GM12878 (cell line): ENCODE results near the gene APOH. TPM values are rescaled to one million over a fixed set of nuclear protein-coding genes. Genes with fewer than 3 reads are reported as not detected.

Source experiments
- ATAC-seq: fragments of 200-7000 bp; cut with Tn5 transposase; 3 replicates; pipeline ENCODE4 v1.9.1; 2020; ENCODE audit warnings: mild to moderate bottlenecking, moderate library complexity
- BruUV-seq: library from RNA; stranded (reverse); fragments of 400-500 nt; replicated peaks from 2 replicates; lab custom pipeline; 2021; lab: Mats Ljungman, UMichigan
- CTCF ChIA-PET: fragments of 300-600 bp; sonication (Branson Sonifier 250); formaldehyde crosslinking; extraction: SDS; loops from one replicate; lab custom pipeline; 2021; ENCODE audit warnings: inconsistent platforms; lab: Yijun Ruan, JAX
- POLR2A ChIA-PET: fragments of 350-600 bp; formaldehyde crosslinking; extraction: SDS; loops from one replicate; lab custom pipeline; 2021; ENCODE audit warnings: inconsistent platforms; lab: Charles Lee
- RAD21 ChIA-PET: fragments of 300-600 bp; sonication (Branson Sonifier 250); formaldehyde crosslinking; loops from one replicate; lab custom pipeline; 2023; ENCODE audit warnings: antibody characterized with exemption; ENCODE audit not compliant: unreplicated experiment; lab: Charles Lee
- SMC1A ChIA-PET: fragments of 300-600 bp; sonication (Branson Sonifier 250); formaldehyde crosslinking; loops from one replicate; lab custom pipeline; 2023; ENCODE audit not compliant: unreplicated experiment, uncharacterized antibody; lab: Charles Lee
- DNase-seq: peaks from one replicate; pipeline ENCODE4 v3.0.0-alpha.2; 2011; ENCODE audit warnings: low read depth, low spot score
- FAIRE-seq: peaks from 3 replicates; lab custom pipeline; 2011; peaks lifted over from hg19 to GRCh38; lab: Jason Lieb, UNC
- H2AFZ ChIP-seq: 2 replicates; pipeline ENCODE4 v1.6.0; 2011; ENCODE audit warnings: low read depth, low read length, control low read depth; ENCODE audit not compliant: control insufficient read depth
- H3K27ac ChIP-seq: 2 replicates; pipeline ENCODE4 v1.5.1; 2011; ENCODE audit warnings: control low read depth; ENCODE audit not compliant: control insufficient read depth, insufficient read depth
- H3K27me3 ChIP-seq, 2 experiments: replicated peaks in 1 of 2; 2 replicates each; pipeline versions ENCODE4 v1.6.0 to v1.6.1; 2011; ENCODE audit warnings: low read length in 1 of 2; ENCODE audit not compliant: control insufficient read depth in 2 of 2, insufficient read depth in 2 of 2
- H3K36me3 ChIP-seq, 2 experiments: 2 replicates each; pipeline ENCODE4 v1.5.1; 2011; ENCODE audit warnings: low read length in 1 of 2; ENCODE audit not compliant: control insufficient read depth in 2 of 2, insufficient read depth in 2 of 2
- H3K4me1 ChIP-seq: 2 replicates; pipeline ENCODE4 v1.6.1; 2011; ENCODE audit warnings: mild to moderate bottlenecking, low read length, moderate library complexity, mixed read lengths; ENCODE audit not compliant: control insufficient read depth, insufficient read depth
- H3K4me2 ChIP-seq: 2 replicates; pipeline ENCODE4 v1.6.0; 2011; ENCODE audit warnings: control low read depth; ENCODE audit not compliant: control insufficient read depth, insufficient read depth
- H3K4me3 ChIP-seq: fragments of 200-600 bp; sonication (generic); 2 replicates; pipeline ENCODE4 v1.5.1; 2016
- H3K79me2 ChIP-seq: 2 replicates; pipeline ENCODE4 v1.6.0; 2011; ENCODE audit warnings: low read length; ENCODE audit not compliant: control insufficient read depth, insufficient read depth
- H3K9ac ChIP-seq: 2 replicates; pipeline ENCODE4 v1.8.0; 2011; ENCODE audit warnings: low read length, control low read depth, mixed read lengths; ENCODE audit not compliant: control insufficient read depth, insufficient read depth
- H3K9me3 ChIP-seq: replicated peaks from 3 replicates; pipeline ENCODE4 v1.5.1; 2011; ENCODE audit warnings: mild to moderate bottlenecking, low read length; ENCODE audit not compliant: control insufficient read depth, insufficient read depth
- H4K20me1 ChIP-seq: 2 replicates; pipeline ENCODE4 v1.6.0; 2011; ENCODE audit not compliant: control insufficient read depth, insufficient read depth
- CBX3 ChIP-seq: fragments of 200-600 bp; sonication (generic); IDR thresholded peaks from 2 replicates; pipeline ENCODE4 v1.6.1; 2016; ENCODE audit warnings: low read depth, borderline replicate concordance
- CBX5 ChIP-seq: sonication (generic); IDR thresholded peaks from 2 replicates; pipeline ENCODE4 v1.6.1; 2016; ENCODE audit warnings: low read depth, moderate library complexity, mild to moderate bottlenecking, inconsistent platforms
- IRF4 ChIP-seq: IDR thresholded peaks from 2 replicates; pipeline ENCODE4 v1.6.1; 2011; ENCODE audit warnings: low read depth, low read length
- KDM1A ChIP-seq: fragments of 200-600 bp; sonication (generic); IDR thresholded peaks from 2 replicates; pipeline ENCODE4 v1.6.1; 2016; ENCODE audit warnings: borderline replicate concordance
- RCOR1 ChIP-seq: conservative IDR thresholded peaks from 2 replicates; pipeline ENCODE4 v1.6.1; 2012; ENCODE audit warnings: low read depth, low read length, improper control_type of control experiment
- SREBF1 ChIP-seq: IDR thresholded peaks from 2 replicates; pipeline ENCODE4 v1.6.1; 2012; ENCODE audit warnings: mild to moderate bottlenecking, low read length
- YBX1 ChIP-seq: fragments of 450-650 bp; IDR thresholded peaks from 2 replicates; pipeline ENCODE4 v1.6.1; 2016; ENCODE audit warnings: antibody characterized with exemption
- WGBS: methylation state at CpG from one replicate; pipeline ENCODE4 v1.1.6; 2016; ENCODE audit warnings: low lambda C conversion rate; ENCODE audit not compliant: insufficient replicate concordance, insufficient coverage; ENCODE audit errors: missing lambda C conversion rate; 5-methylcytosine and 5-hydroxymethylcytosine counted together
- in situ Hi-C: fragments of 300-500 bp; cut with MboI; formaldehyde crosslinking; loops from 9 replicates; pipeline ENCODE4 v1.14.3; 2018; ENCODE audit warnings: mixed read lengths
- intact Hi-C: fragments of 100-400 bp; cut with micrococcal nuclease; formaldehyde crosslinking; loops from one replicate; pipeline ENCODE4 v1.14.2; 2022; ENCODE audit not compliant: unreplicated experiment
- polyA plus RNA-seq, 11 experiments: library from polyadenylated mRNA; depleted of rRNA in 4 of 11; unstranded in 6 of 11; stranded (reverse) in 5 of 11; fragments of >200 nt; fragmentation: Nextera tagmentation in 4 of 11; fragmentation: Illumina TruSeq in 1 of 11; extraction: Ambion mirVana in 4 of 11; extraction: Trizol in 1 of 11; gene quantifications; 1 replicate in 1 of 11; 2 replicates in 10 of 11; pipeline versions ENCODE4 v1.2.1 to v1.2.3, GENCODE V29; 2011 to 2016; ENCODE audit warnings: inconsistent platforms in 2 of 11, missing spikeins in 2 of 11, low read depth in 1 of 11
- total RNA-seq, 4 experiments: library from RNA; depleted of rRNA in 3 of 4; stranded (reverse); fragments of >200 nt in 3 of 4; fragmentation: Illumina TruSeq in 1 of 4; extraction: Trizol in 1 of 4; gene quantifications; 2 replicates each; pipeline versions ENCODE4 v1.2.1 to v1.2.3, GENCODE V29; 2013 to 2021

The APOH gene
- total and polyA plus RNA-seq, 10 of the 15 experiments (the other 5 are each of a cell fraction or from before 2014, with no cell fraction given), result 1.8 TPM; not detected in 9

GRCh38 chr17:66210208-66210574, 19.0 kb downstream of the APOH start:
- no peak overlapping the region for H3K9ac ChIP-seq
- no peak overlapping the region for H3K4me3 ChIP-seq
- no peaks in the 10 kb centered on the region for H4K20me1 ChIP-seq
- H2AFZ ChIP-seq, result no peak overlapping the region
- ChIA-PET RAD21 (no interaction called here), POLR2A (no interaction called here), CTCF (no interaction called here), SMC1A (no interaction called here)
- 21% methylated on average over 2 of the region's 2 CpGs for WGBS
- H3K9me3 ChIP-seq, result no peaks in the 10 kb centered on the region
- no peak overlapping the region for H3K27ac ChIP-seq
- FAIRE-seq, result no peak
- no peaks in the 10 kb centered on the region for H3K4me1 ChIP-seq
- ATAC-seq, result no peak
- no TSS peak for BruUV-seq
- DNase-seq, result no peak
- no peaks in the 10 kb centered on the region for H3K36me3 ChIP-seq
- TF ChIP-seq SREBF1, result no peak
- no peak for TF ChIP-seq YBX1
- no peak for TF ChIP-seq CBX5
- no peak for TF ChIP-seq IRF4
- no peak for TF ChIP-seq RCOR1
- H3K4me2 ChIP-seq, result no peak overlapping the region
- intact Hi-C loops, result no loop called here
- no peaks in the 10 kb centered on the region for H3K79me2 ChIP-seq
- no peaks in the 10 kb centered on the region; a peak in 1 of 4 replicates for H3K27me3 ChIP-seq
- in situ Hi-C loops, result no loop called here

- in situ Hi-C loops (no loop called here), intact Hi-C loops (no loop called here)
- CTCF ChIA-PET, result interaction anchor here (1.8 kb wide), 1 partner anchor 7 kb away, joined by 6 read pairs; no protein-coding TSS in a partner anchor
- no TSS peak for BruUV-seq
- Histone ChIP-seq H2AFZ (no peak overlapping the region), H3K4me1 (no peaks in the 10 kb centered on the region), H3K4me3 (no peak overlapping the region), H3K36me3 (no peaks in the 10 kb centered on the region), H3K4me2 (no peak overlapping the region), H3K79me2 (no peaks in the 10 kb centered on the region), H3K9me3 (no peaks in the 10 kb centered on the region), H3K27ac (no peak overlapping the region), H4K20me1 (no peaks in the 10 kb centered on the region), H3K27me3 (no peaks in the 10 kb centered on the region), H3K9ac (no peak overlapping the region)
- POLR2A ChIA-PET, result no interaction called here
- FAIRE-seq (no peak), ATAC-seq (no peak), DNase-seq (no peak)
- SMC1A ChIA-PET, result no interaction called here
- no peak for TF ChIP-seq KDM1A
- no peak for TF ChIP-seq CBX3
- RAD21 ChIA-PET, result no interaction called here
Measured at GRCh38 chr17:66207936-66208335, 21.3 kb downstream of the APOH start.
